MM.1S (cell line): Measurements from ENCODE around the gene ORC3.

Source experiments
- DNase-seq: peaks from one replicate; pipeline ENCODE4 v3.0.0-alpha.2; 2015
- H2AFZ ChIP-seq: fragments of 300-600 bp; sonication (generic); 2 replicates; pipeline ENCODE4 v1.6.0; 2016; ENCODE audit warnings: antibody characterized with exemption, low read length
- H3F3A ChIP-seq: fragments of 300-600 bp; sonication (generic); 2 replicates; pipeline ENCODE4 v1.6.1; 2016; ENCODE audit warnings: mild to moderate bottlenecking, antibody characterized with exemption, low read length, moderate library complexity, mixed read lengths; ENCODE audit not compliant: insufficient read depth
- H3K27ac ChIP-seq: fragments of 300-600 bp; sonication (generic); 2 replicates; pipeline ENCODE4 v1.5.1; 2016; ENCODE audit warnings: mild to moderate bottlenecking, low read length
- H3K27me3 ChIP-seq: fragments of 300-600 bp; sonication (generic); replicated peaks from 2 replicates; pipeline ENCODE4 v1.6.0; 2016; ENCODE audit warnings: low read length; ENCODE audit not compliant: insufficient read depth
- H3K36me3 ChIP-seq: fragments of 300-600 bp; sonication (generic); replicated peaks from 2 replicates; pipeline ENCODE4 v1.6.1; 2016; ENCODE audit warnings: mild to moderate bottlenecking, low read length, mixed read lengths; ENCODE audit not compliant: insufficient read depth
- H3K4me1 ChIP-seq: fragments of 300-600 bp; sonication (generic); 2 replicates; pipeline ENCODE4 v1.6.1; 2016; ENCODE audit warnings: low read length, mixed read lengths
- H3K4me2 ChIP-seq: fragments of 300-600 bp; sonication (generic); 2 replicates; pipeline ENCODE4 v1.6.0; 2016; ENCODE audit warnings: low read depth, low read length
- H3K4me3 ChIP-seq: fragments of 300-600 bp; sonication (generic); 2 replicates; pipeline ENCODE4 v1.5.1; 2016; ENCODE audit warnings: low read length, mixed read lengths
- H3K79me2 ChIP-seq: fragments of 300-600 bp; sonication (generic); 2 replicates; pipeline ENCODE4 v1.6.1; 2016; ENCODE audit warnings: mixed run types, low read length, mixed read lengths
- H3K9ac ChIP-seq: fragments of 300-600 bp; sonication (generic); 2 replicates; pipeline ENCODE4 v1.6.1; 2016; ENCODE audit warnings: low read length, mixed read lengths
- H3K9me2 ChIP-seq: fragments of 300-600 bp; sonication (generic); replicated peaks from 2 replicates; pipeline ENCODE4 v1.6.1; 2016; ENCODE audit warnings: mild to moderate bottlenecking, low read length, mixed read lengths; ENCODE audit not compliant: insufficient read depth
- H3K9me3 ChIP-seq: fragments of 300-600 bp; sonication (generic); replicated peaks from 2 replicates; pipeline ENCODE4 v1.6.1; 2016; ENCODE audit warnings: mild to moderate bottlenecking, low read length, mixed read lengths; ENCODE audit not compliant: insufficient read depth
- H4K20me1 ChIP-seq: fragments of 300-600 bp; sonication (generic); 2 replicates; pipeline ENCODE4 v1.6.1; 2016; ENCODE audit warnings: mild to moderate bottlenecking, low read length, moderate library complexity, mixed read lengths; ENCODE audit not compliant: insufficient read depth
- CTCF ChIP-seq: fragments of 300-600 bp; sonication (generic); IDR thresholded peaks from 2 replicates; pipeline ENCODE4 v1.5.1; 2016; ENCODE audit warnings: antibody characterized with exemption, low read length, mixed read lengths
- EZH2 ChIP-seq: fragments of 300-600 bp; sonication (generic); optimal IDR thresholded peaks from 2 replicates; pipeline ENCODE3; 2017; ENCODE audit warnings: low read depth, mild to moderate bottlenecking, antibody characterized with exemption, low read length, mixed read lengths
- EZH2phosphoT487 ChIP-seq: fragments of 300-600 bp; sonication (generic); IDR thresholded peaks from 2 replicates; pipeline ENCODE4 v1.6.1; 2018; ENCODE audit warnings: antibody characterized with exemption, low read length

The ORC3 gene

GRCh38 chr6:87658516-87658915 is 68.6 kb downstream of the ORC3 start:
- Histone ChIP-seq H4K20me1 (no peaks in the 10 kb centered on the region), H2AFZ (no peak overlapping the region), H3K36me3 (0 out of 2 replicates have a peak, but pooled peaks cover 2% of the 10 kb centered on the region), H3K9me3 (no peaks in the 10 kb centered on the region), H3K9ac (no peak overlapping the region), H3K4me2 (no peak overlapping the region), H3K4me3 (no peak overlapping the region), H3K79me2 (no peaks in the 10 kb centered on the region), H3K9me2 (no peaks in the 10 kb centered on the region), H3K27ac (no peak overlapping the region), H3K4me1 (peaks cover 28% of the 10 kb centered on the region), H3K27me3 (no peaks in the 10 kb centered on the region), H3F3A (peaks cover 18% of the 10 kb centered on the region)
- DNase-seq = no peak
- TF ChIP-seq EZH2 = no peak
- no peak for TF ChIP-seq EZH2phosphoT487
- no peak for TF ChIP-seq CTCF

GRCh38 chr6:87660226-87660911 is 70.4 kb downstream of the ORC3 start:
- peaks cover 18% of the 10 kb centered on the region for H3F3A ChIP-seq
- no peaks in the 10 kb centered on the region for H4K20me1 ChIP-seq
- H3K9me3 ChIP-seq = no peaks in the 10 kb centered on the region
- TF ChIP-seq EZH2phosphoT487 (no peak), CTCF (no peak), EZH2 (no peak)
- no peak overlapping the region for H3K9ac ChIP-seq
- DNase-seq = no peak
- no peaks in the 10 kb centered on the region for H3K9me2 ChIP-seq
- H3K4me1 ChIP-seq = peaks cover 21% of the 10 kb centered on the region
- no peak overlapping the region for H2AFZ ChIP-seq
- H3K27ac ChIP-seq = no peak overlapping the region
- no peaks in the 10 kb centered on the region for H3K27me3 ChIP-seq
- no peak overlapping the region for H3K4me2 ChIP-seq
- H3K4me3 ChIP-seq = no peak overlapping the region
- no peaks in the 10 kb centered on the region for H3K79me2 ChIP-seq
- no peaks in the 10 kb centered on the region for H3K36me3 ChIP-seq

- H3K79me2 ChIP-seq = no peaks in the 10 kb centered on the region
- H3K4me3 ChIP-seq = no peak overlapping the region
- no peak overlapping the region for H3K9ac ChIP-seq
- H2AFZ ChIP-seq = no peak overlapping the region
- no peaks in the 10 kb centered on the region for H3K9me3 ChIP-seq
- TF ChIP-seq EZH2 (no peak), CTCF (no peak), EZH2phosphoT487 (no peak)
- H3K4me2 ChIP-seq = no peak overlapping the region
- H3K36me3 ChIP-seq = no peaks in the 10 kb centered on the region
- H3K9me2 ChIP-seq = no peaks in the 10 kb centered on the region
- no peaks in the 10 kb centered on the region for H3K27me3 ChIP-seq
- DNase-seq = no peak
- H3K4me1 ChIP-seq = peaks cover 18% of the 10 kb centered on the region
- H3K27ac ChIP-seq = no peak overlapping the region
- no peaks in the 10 kb centered on the region for H4K20me1 ChIP-seq
- H3F3A ChIP-seq = peaks cover 12% of the 10 kb centered on the region
Observed at GRCh38 chr6:87661016-87661415, 71.1 kb downstream of the ORC3 start.
